CD14-positive monocyte (primary cell): ENCODE measurements around the gene ATP6V0B. TPM values are rescaled to one million over a fixed set of nuclear protein-coding genes. Genes with fewer than 3 reads are reported as not detected.

Experiments
- DNase-seq, 3 donors: peaks; one replicate each; pipeline ENCODE4 v3.0.0-alpha.2; 2011 to 2022
- H2AFZ ChIP-seq: 2 replicates; pipeline ENCODE4 v1.6.0; 2012; ENCODE audit warnings: mild to moderate bottlenecking, low read depth, low read length, inconsistent platforms; ENCODE audit not compliant: insufficient read depth, poor library complexity, severe bottlenecking
- H3K27ac ChIP-seq, 2 donors: 1 replicate in 1 of 2; 2 replicates in 1 of 2; pipeline ENCODE4 v1.5.1; 2012 to 2013; ENCODE audit warnings: low read length in 2 of 2, control low read depth in 1 of 2, inconsistent platforms in 1 of 2, low read depth in 1 of 2, mild to moderate bottlenecking in 1 of 2
- H3K27me3 ChIP-seq, 2 donors: one replicate each; pipeline versions ENCODE4 v1.6.0 to v1.6.1; 2011 to 2013; ENCODE audit warnings: low read length in 2 of 2; ENCODE audit not compliant: control insufficient read depth in 2 of 2, insufficient read depth in 2 of 2
- H3K36me3 ChIP-seq, 2 donors: replicated peaks in 1 of 2; 1 replicate in 1 of 2; 2 replicates in 1 of 2; pipeline versions ENCODE4 v1.5.1 to v1.6.1; 2012 to 2013; ENCODE audit warnings: low read length in 2 of 2, control low read depth in 1 of 2, inconsistent platforms in 1 of 2, mild to moderate bottlenecking in 1 of 2; ENCODE audit not compliant: insufficient read depth in 2 of 2, control insufficient read depth in 1 of 2
- H3K4me1 ChIP-seq, 2 donors: 1 replicate in 1 of 2; 2 replicates in 1 of 2; pipeline versions ENCODE4 v1.5.1 to v1.6.1; 2012 to 2013; ENCODE audit warnings: low read length in 2 of 2, control low read depth in 1 of 2, inconsistent platforms in 1 of 2, mild to moderate bottlenecking in 1 of 2, moderate library complexity in 1 of 2; ENCODE audit not compliant: insufficient read depth in 2 of 2, control insufficient read depth in 1 of 2
- H3K4me2 ChIP-seq: replicated peaks from 2 replicates; pipeline ENCODE3; 2012; ENCODE audit warnings: low read length, moderate library complexity, mild to moderate bottlenecking; ENCODE audit not compliant: poor library complexity, severe bottlenecking; ENCODE audit errors: extremely low read depth
- H3K4me3 ChIP-seq, 3 experiments: fragments of 200-600 bp in 1 of 3; sonication (generic) in 1 of 3; replicated peaks in 1 of 3; 1 replicate in 2 of 3; 2 replicates in 1 of 3; pipeline ENCODE4 v1.5.1; 2011 to 2013; ENCODE audit warnings: low read length in 3 of 3, mild to moderate bottlenecking in 3 of 3, control low read depth in 2 of 3, low read depth in 2 of 3, inconsistent platforms in 1 of 3, moderate library complexity in 1 of 3
- H3K79me2 ChIP-seq: 2 replicates; pipeline ENCODE4 v1.6.0; 2012; ENCODE audit warnings: mild to moderate bottlenecking, control low read depth, inconsistent platforms, low read length, moderate library complexity; ENCODE audit not compliant: insufficient read depth
- H3K9ac ChIP-seq: 2 replicates; pipeline ENCODE4 v1.6.0; 2017; ENCODE audit warnings: low read length, mild to moderate bottlenecking; ENCODE audit not compliant: insufficient read depth, poor library complexity, severe bottlenecking
- H3K9me3 ChIP-seq, 2 donors: replicated peaks in 1 of 2; 1 replicate in 1 of 2; 2 replicates in 1 of 2; pipeline versions ENCODE4 v1.5.1 to v1.6.1; 2012 to 2013; ENCODE audit warnings: low read length in 2 of 2, control low read depth in 1 of 2; ENCODE audit not compliant: control insufficient read depth in 1 of 2, insufficient read depth in 1 of 2
- H4K20me1 ChIP-seq: 2 replicates; pipeline ENCODE4 v1.6.0; 2012; ENCODE audit warnings: mild to moderate bottlenecking, low read length, control low read depth, moderate library complexity; ENCODE audit not compliant: insufficient read depth
- H3K27ac Mint-ChIP-seq, 7 donors: one replicate each; pipeline ENCODE4 v1.8.0; 2020; ENCODE audit warnings: mild to moderate bottlenecking in 7 of 7, mixed read lengths in 7 of 7, moderate library complexity in 6 of 7, inconsistent platforms in 2 of 7
- H3K27me3 Mint-ChIP-seq, 3 donors: one replicate each; pipeline ENCODE4 v1.8.0; 2021 to 2022; ENCODE audit warnings: low read depth in 3 of 3, mild to moderate bottlenecking in 3 of 3, mixed read lengths in 3 of 3, moderate library complexity in 3 of 3, inconsistent platforms in 1 of 3
- H3K36me3 Mint-ChIP-seq, 2 donors: one replicate each; pipeline ENCODE4 v1.8.0; 2020; ENCODE audit warnings: mixed read lengths in 2 of 2, inconsistent platforms in 1 of 2, mild to moderate bottlenecking in 1 of 2
- H3K4me1 Mint-ChIP-seq: one replicate; pipeline ENCODE4 v1.8.0; 2020; ENCODE audit warnings: mild to moderate bottlenecking, mixed read lengths
- H3K4me3 Mint-ChIP-seq, 2 donors: one replicate each; pipeline ENCODE4 v1.8.0; 2020; ENCODE audit warnings: mild to moderate bottlenecking in 2 of 2, mixed read lengths in 2 of 2, moderate library complexity in 1 of 2
- H3K9me3 Mint-ChIP-seq, 7 donors: one replicate each; pipeline ENCODE4 v1.8.0; 2020 to 2022; ENCODE audit warnings: mixed read lengths in 7 of 7, mild to moderate bottlenecking in 6 of 7, moderate library complexity in 6 of 7, inconsistent platforms in 2 of 7
- CTCF ChIP-seq: fragments of 200-600 bp; IDR thresholded peaks from one replicate; pipeline ENCODE4 v1.8.0; 2022; ENCODE audit warnings: antibody characterized with exemption, mild to moderate bottlenecking
- WGBS: methylation state at CpG from one replicate; pipeline ENCODE4 v1.1.5; 2013; ENCODE audit warnings: missing lambda C conversion rate; ENCODE audit not compliant: insufficient coverage; 5-methylcytosine and 5-hydroxymethylcytosine counted together
- intact Hi-C, 2 donors: fragments of 100-400 bp; cut with micrococcal nuclease; formaldehyde crosslinking; loops; one replicate each; pipeline versions ENCODE4 v1.15.0 to v1.15.1; 2023
- polyA plus RNA-seq, 3 donors: library from polyadenylated mRNA; depleted of rRNA in 1 of 3; unstranded in 2 of 3; stranded (reverse) in 1 of 3; fragments of 300-500 nt in 2 of 3; fragments of >200 nt in 1 of 3; fragmentation: Illumina TruSeq in 2 of 3; gene quantifications; 1 replicate in 2 of 3; 2 replicates in 1 of 3; pipeline ENCODE4 v1.2.3, GENCODE V29; 2012 to 2021

Gene ATP6V0B
- polyA plus RNA-seq, 3 donors: 465 to 1,219 (median 954) TPM

GRCh38 chr1:44020464-44020863, 45.7 kb downstream of the ATP6V0B start:
- Mint-ChIP-seq H3K27ac (no peak overlapping the region), H3K9me3 (no peaks in the 10 kb centered on the region), H3K4me1 (no peaks in the 10 kb centered on the region), H3K4me3 (no peak overlapping the region), H3K36me3 (no peaks in the 10 kb centered on the region), H3K27me3 (peaks cover 0 to 7% (median 2%) of the 10 kb centered on the region in 3 donors)
- Histone ChIP-seq H3K4me1 (no peaks in the 10 kb centered on the region), H3K9ac (no peak overlapping the region), H3K4me3 (no peak overlapping the region), H4K20me1 (no peaks in the 10 kb centered on the region), H3K79me2 (no peaks in the 10 kb centered on the region), H3K4me2 (no peak overlapping the region), H3K9me3 (no peaks in the 10 kb centered on the region), H3K27ac (no peak overlapping the region), H2AFZ (no peak overlapping the region), H3K27me3 (no peaks in the 10 kb centered on the region), H3K36me3 (no peaks in the 10 kb centered on the region)
- no peak for TF ChIP-seq CTCF
- DNase-seq: no peak
- intact Hi-C loops: no loop called here
- 84% methylated on average over 6 of the region's 6 CpGs for WGBS

- Histone ChIP-seq H3K4me1 (no peaks in the 10 kb centered on the region), H3K9ac (no peak overlapping the region), H3K9me3 (no peaks in the 10 kb centered on the region), H3K27ac (no peak overlapping the region), H4K20me1 (no peaks in the 10 kb centered on the region), H3K4me2 (no peak overlapping the region), H2AFZ (no peak overlapping the region), H3K4me3 (no peak overlapping the region), H3K36me3 (no peaks in the 10 kb centered on the region), H3K79me2 (no peaks in the 10 kb centered on the region), H3K27me3 (no peaks in the 10 kb centered on the region)
- 93% methylated on average over 7 of the region's 8 CpGs for WGBS
- DNase-seq: no peak
- no peak overlapping the region for H3K4me3 Mint-ChIP-seq
- no peaks in the 10 kb centered on the region for H3K4me1 Mint-ChIP-seq
- H3K27ac Mint-ChIP-seq: no peak overlapping the region
- H3K27me3 Mint-ChIP-seq: peaks cover 0 to 7% (median 2%) of the 10 kb centered on the region in 3 donors
- H3K9me3 Mint-ChIP-seq: no peaks in the 10 kb centered on the region
- no peak for TF ChIP-seq CTCF
- no peaks in the 10 kb centered on the region for H3K36me3 Mint-ChIP-seq
- intact Hi-C loops: no loop called here
Measured at GRCh38 chr1:44021156-44021555, 46.4 kb downstream of the ATP6V0B start.
